Stimulated activated CD8-positive, alpha-beta memory T cell treated with anti-CD3 and anti-CD28 coated beads, Interleukin-4, amount 100 ng/mL, for 48 hours (primary cell): ENCODE results near the gene GRIK3.

ENCODE experiments used
- DNase-seq: peaks from one replicate; pipeline ENCODE4 v3.0.0-alpha.2; 2020

Gene GRIK3

GRCh38 chr1:37010011-37010410 is 24.3 kb downstream of the GRIK3 start:
- DNase-seq: no peak

GRCh38 chr1:37009521-37009920 is 24.8 kb downstream of the GRIK3 start:
- no peak for DNase-seq

- no peak for DNase-seq
Measured at GRCh38 chr1:37006132-37006868, 28.0 kb downstream of the GRIK3 start.

- DNase-seq: no peak
Measured at GRCh38 chr1:37002898-37003297, 31.4 kb downstream of the GRIK3 start.

GRCh38 chr1:37001703-37002102 is 32.6 kb downstream of the GRIK3 start:
- DNase-seq: no peak

- no peak for DNase-seq
Measured at GRCh38 chr1:36996106-36996505, 38.2 kb downstream of the GRIK3 start.

- DNase-seq: no peak
Measured at GRCh38 chr1:36994868-36995267, 39.4 kb downstream of the GRIK3 start.

GRCh38 chr1:36994294-36994693 is 40.0 kb downstream of the GRIK3 start:
- no peak for DNase-seq

GRCh38 chr1:36992139-36992943 is 42.0 kb downstream of the GRIK3 start:
- DNase-seq: no peak

GRCh38 chr1:36991551-36991950 is 42.8 kb downstream of the GRIK3 start:
- no peak for DNase-seq

- no peak for DNase-seq
Measured at GRCh38 chr1:36990928-36991327, 43.4 kb downstream of the GRIK3 start.

- no peak for DNase-seq
Measured at GRCh38 chr1:36989241-36989640, 45.1 kb downstream of the GRIK3 start.

- no peak for DNase-seq
Measured at GRCh38 chr1:36988741-36989193, 45.5 kb downstream of the GRIK3 start.

- no peak for DNase-seq
Measured at GRCh38 chr1:36988321-36988720, 46.0 kb downstream of the GRIK3 start.

- no peak for DNase-seq
Measured at GRCh38 chr1:36987276-36987675, 47.0 kb downstream of the GRIK3 start.

GRCh38 chr1:36986241-36986985 is 47.9 kb downstream of the GRIK3 start:
- DNase-seq: no peak

GRCh38 chr1:36984675-36985074 is 49.6 kb downstream of the GRIK3 start:
- DNase-seq: no peak

GRCh38 chr1:36984026-36984425 is 50.3 kb downstream of the GRIK3 start:
- DNase-seq: no peak

GRCh38 chr1:36982709-36983108 is 51.6 kb downstream of the GRIK3 start:
- no peak for DNase-seq

GRCh38 chr1:36981771-36982622 is 52.3 kb downstream of the GRIK3 start:
- no peak for DNase-seq

- no peak for DNase-seq
Measured at GRCh38 chr1:36981126-36981525, 53.2 kb downstream of the GRIK3 start.

- no peak for DNase-seq
Measured at GRCh38 chr1:36977731-36978406, 56.4 kb downstream of the GRIK3 start.
